GM08714 (cell line): ENCODE results near the gene PDGFA.

Source experiments
- H3K4me3 ChIP-seq: fragments of 200-500 bp; sonication (Bioruptor generic); 2 replicates; pipeline ENCODE4 v1.5.1; 2014; ENCODE audit warnings: mild to moderate bottlenecking, low read length, inconsistent platforms
- ZNF274 ChIP-seq: IDR thresholded peaks from 2 replicates; pipeline ENCODE4 v1.6.1; 2012; ENCODE audit warnings: mild to moderate bottlenecking, low read depth, low read length

The PDGFA gene

GRCh38 chr7:544338-545221 is 24.9 kb upstream of the PDGFA start:
- TF ChIP-seq ZNF274 = no peak
- no peak overlapping the region for H3K4me3 ChIP-seq

- no peak overlapping the region for H3K4me3 ChIP-seq
- no peak for TF ChIP-seq ZNF274
Observed at GRCh38 chr7:543501-544337, 24.1 kb upstream of the PDGFA start.

- H3K4me3 ChIP-seq = no peak overlapping the region
- TF ChIP-seq ZNF274 = no peak
Observed at GRCh38 chr7:542713-543500, 23.3 kb upstream of the PDGFA start.

GRCh38 chr7:542131-542712 is 22.6 kb upstream of the PDGFA start:
- TF ChIP-seq ZNF274 = no peak
- H3K4me3 ChIP-seq = no peak overlapping the region

GRCh38 chr7:541661-542060 is 22.0 kb upstream of the PDGFA start:
- no peak for TF ChIP-seq ZNF274
- H3K4me3 ChIP-seq = no peak overlapping the region

GRCh38 chr7:540997-541396 is 21.4 kb upstream of the PDGFA start:
- no peak for TF ChIP-seq ZNF274
- no peak overlapping the region for H3K4me3 ChIP-seq

GRCh38 chr7:540579-540978 is 20.9 kb upstream of the PDGFA start:
- TF ChIP-seq ZNF274 = no peak

GRCh38 chr7:539731-540411 is 20.2 kb upstream of the PDGFA start:
- TF ChIP-seq ZNF274 = no peak
- no peak overlapping the region for H3K4me3 ChIP-seq

More at GRCh38 chr7:540579-540978, 20.9 kb upstream of the PDGFA start:
- no peak overlapping the region for H3K4me3 ChIP-seq

GRCh38 chr7:538764-539685 is 19.4 kb upstream of the PDGFA start:
- no peak overlapping the region for H3K4me3 ChIP-seq
- no peak for TF ChIP-seq ZNF274

- no peak overlapping the region for H3K4me3 ChIP-seq
Observed at GRCh38 chr7:537911-538634, 18.4 kb upstream of the PDGFA start.

GRCh38 chr7:536231-536630 is 16.6 kb upstream of the PDGFA start:
- no peak for TF ChIP-seq ZNF274
- H3K4me3 ChIP-seq = no peak overlapping the region

More at GRCh38 chr7:537911-538634, 18.4 kb upstream of the PDGFA start:
- TF ChIP-seq ZNF274 = no peak

- no peak overlapping the region for H3K4me3 ChIP-seq
- TF ChIP-seq ZNF274 = no peak
Observed at GRCh38 chr7:534959-535358, 15.3 kb upstream of the PDGFA start.
